GM19043 (cell line): ENCODE measurements around the gene HMSD.
"Not testable (repeated sequence)": the region's sequence is repeated elsewhere in the genome, so short reads cannot be mapped to it uniquely, and the experiment has no call there.

Experiments
- ATAC-seq: cut with Tn5 transposase; IDR thresholded peaks from one replicate; pipeline ENCODE4 v1.9.1; 2021; ENCODE audit warnings: low read depth; ENCODE audit not compliant: unreplicated experiment

The HMSD gene

GRCh38 chr18:63949068-63949737, at the start of gene HMSD:
Gene HMSD (plus strand): TSS chr18:63949301. CDS start chr18:63953456, 4,155 bp downstream.
- ATAC-seq = peak; percentile 87

DNA sequence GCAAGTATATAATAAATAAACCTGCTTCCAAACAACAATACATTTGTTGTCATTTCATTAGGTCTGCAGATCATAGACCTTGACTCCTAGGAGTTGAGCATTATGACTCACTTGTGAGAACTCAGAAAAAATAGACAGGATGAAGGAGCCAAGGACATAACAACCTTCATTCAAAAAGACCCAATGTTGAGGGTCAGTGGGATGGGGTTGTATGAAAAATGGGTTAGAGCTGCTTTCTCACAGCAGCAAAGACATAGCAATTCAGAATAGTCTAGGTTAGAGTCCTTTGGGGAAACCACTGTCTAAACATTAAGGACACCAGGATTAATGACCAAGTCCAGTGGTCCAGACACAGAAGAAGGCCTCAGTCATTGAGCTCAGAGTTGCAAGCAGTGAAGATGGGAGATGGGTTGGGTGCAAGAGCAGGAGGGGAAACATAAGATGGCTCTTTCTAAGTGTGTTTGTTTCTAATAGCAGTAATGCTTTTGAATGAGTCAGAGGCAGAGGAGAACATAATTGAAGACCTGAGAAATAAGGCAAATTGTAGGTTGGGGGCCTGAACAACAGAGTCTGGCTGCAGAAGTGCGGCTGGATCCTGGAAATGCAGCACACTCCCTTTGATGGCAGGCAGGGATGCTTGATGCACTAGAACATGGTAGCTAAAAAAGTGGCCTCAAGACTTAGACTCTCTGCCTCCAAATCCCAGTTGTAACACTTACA, 45.1 kb upstream of the HMSD start:
- no peak for ATAC-seq

DNA sequence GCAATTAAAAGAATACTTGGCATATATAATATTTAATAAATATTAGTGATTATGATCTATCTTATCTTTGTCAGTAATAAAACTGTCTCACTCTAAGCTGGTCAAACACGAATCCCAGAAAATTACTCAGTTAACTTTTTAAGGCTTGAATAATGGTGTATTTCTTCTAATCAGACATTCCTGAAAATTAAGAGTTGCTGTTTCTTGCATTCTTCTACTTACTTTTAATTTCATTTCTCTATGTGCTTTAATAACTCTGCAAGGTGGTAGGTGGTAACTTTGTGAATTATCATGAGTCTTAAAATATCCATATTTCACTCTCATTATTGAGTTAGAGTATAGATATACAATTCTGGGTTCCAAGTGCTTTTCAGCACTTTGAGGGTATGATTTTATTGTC, 44.4 kb upstream of the HMSD start:
- no peak for ATAC-seq

DNA sequence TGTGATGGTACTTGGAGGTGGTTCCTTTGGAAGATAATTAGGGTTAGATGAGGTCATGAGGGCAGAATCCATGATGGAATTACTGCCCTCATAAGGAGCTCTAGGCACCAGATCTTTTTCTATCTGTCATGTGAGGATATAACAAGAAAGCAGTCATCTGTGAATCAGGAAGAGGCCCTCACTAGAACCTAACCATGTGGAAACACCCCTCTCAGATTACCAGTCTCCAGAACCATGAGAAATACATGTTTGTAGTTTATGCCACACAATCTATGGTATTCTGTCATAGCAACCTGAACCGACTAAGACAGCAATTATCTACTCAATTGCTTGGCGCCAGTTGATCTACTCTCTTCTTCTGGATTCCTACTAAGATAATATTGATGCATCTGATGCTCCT, 43.7 kb upstream of the HMSD start:
- no peak for ATAC-seq

GRCh38 chr18:63906056-63906455, 43.0 kb upstream of the HMSD start:
- no peak for ATAC-seq

DNA sequence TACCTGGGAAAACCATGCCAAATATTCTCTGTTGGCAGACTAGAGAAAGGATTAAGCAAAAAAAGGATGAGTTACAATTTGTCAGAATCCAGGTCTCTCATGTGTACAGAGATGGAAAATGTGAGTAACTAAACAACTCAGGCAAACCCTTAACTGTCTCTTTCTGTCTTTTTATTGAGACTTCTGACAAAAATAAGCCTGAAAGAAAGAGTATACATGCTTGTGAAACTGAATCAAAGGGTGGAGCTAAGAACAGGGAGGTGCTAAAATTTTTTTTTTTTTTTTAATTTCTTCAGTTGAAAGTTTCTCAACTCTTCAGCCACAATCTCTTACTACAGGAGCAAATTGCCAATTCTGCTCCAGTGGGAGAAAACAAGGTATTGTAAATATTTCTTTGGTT, 41.4 kb upstream of the HMSD start, which contains the start of gene SERPINB10:
TSS of gene SERPINB10 (plus strand) at position 295 of the 400 bp plus-strand sequence. CDS start 7,553 bp downstream, outside the sequence.
- ATAC-seq = peak; percentile 54

DNA sequence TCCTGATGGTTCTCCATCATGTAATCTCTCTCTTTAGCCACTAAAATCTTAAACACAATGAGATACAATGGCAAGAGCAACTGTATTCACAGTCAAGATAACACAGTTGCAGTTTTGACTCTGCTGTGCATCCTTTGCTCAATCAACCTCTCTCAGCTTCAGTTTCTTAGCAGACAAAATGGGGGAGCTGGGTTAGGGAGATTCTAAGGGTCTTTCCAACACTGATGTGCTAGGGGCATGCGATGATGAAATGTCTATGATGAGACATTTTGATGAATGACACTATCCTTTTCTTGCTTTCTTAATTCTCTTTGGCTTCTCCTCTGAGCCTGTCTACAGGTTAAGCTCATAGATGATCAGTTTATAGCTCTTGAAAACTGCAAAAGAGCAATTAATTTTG, 40.2 kb upstream of the HMSD start:
- no peak for ATAC-seq

- no peak for ATAC-seq
These were observed 39.2 kb upstream of the HMSD start for GRCh38 chr18:63909870-63910269.

- no peak for ATAC-seq
These were observed 31.3 kb upstream of the HMSD start for GRCh38 chr18:63917817-63918216.

DNA sequence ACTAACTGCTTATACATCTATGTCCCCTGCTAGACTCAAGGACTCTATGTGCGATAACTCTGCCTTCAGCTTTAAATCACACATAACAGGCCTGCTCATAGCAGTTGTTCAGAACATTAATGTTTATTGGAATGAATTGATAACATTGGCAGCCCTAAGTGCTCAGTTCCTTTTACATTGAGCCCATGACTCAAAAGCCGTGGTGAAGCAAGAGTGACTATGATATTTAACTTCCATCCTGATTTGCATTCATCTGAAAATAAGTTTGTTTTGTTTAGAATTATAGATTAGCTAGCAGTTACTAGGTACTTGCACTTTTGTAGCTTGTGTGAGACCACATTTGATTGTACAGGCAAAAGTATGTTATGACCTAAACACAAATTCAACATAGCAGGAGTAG, 27.1 kb upstream of the HMSD start:
- ATAC-seq = no peak

GRCh38 chr18:63924551-63924950, 24.6 kb upstream of the HMSD start:
- ATAC-seq = no peak

GRCh38 chr18:63928331-63928730, 20.8 kb upstream of the HMSD start:
- no peak for ATAC-seq

GRCh38 chr18:63929369-63929768, 19.7 kb upstream of the HMSD start:
- ATAC-seq = not testable (repeated sequence)

DNA sequence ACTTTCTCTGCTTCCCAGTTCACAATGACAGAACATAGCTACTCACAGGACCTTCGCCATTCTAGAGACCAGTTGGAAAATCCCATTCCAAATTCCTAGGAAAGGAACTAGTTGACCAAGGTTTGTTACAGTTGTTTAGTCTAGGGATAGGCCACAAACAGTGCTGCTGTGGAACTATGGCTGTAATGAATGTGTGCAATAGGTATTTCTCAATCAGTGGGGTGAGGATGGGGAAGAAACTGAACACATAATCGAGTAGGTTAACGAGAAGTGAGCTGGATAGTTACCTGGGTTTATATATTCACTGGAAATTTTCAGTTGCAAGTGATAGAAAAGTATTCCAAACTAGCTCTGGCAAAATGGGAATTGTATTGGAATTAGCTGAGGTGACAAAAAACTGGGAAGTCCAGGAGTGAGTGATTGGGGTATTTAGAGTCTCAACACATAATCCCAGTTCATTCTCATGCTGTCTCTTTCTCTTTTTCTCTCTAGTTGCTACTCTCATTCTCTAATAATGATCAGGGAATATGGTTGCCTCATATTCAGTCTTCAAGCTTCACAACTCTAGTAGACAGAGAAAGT, 18.2 kb upstream of the HMSD start:
- ATAC-seq = no peak

GRCh38 chr18:63936156-63936931, 12.8 kb upstream of the HMSD start:
- peak; percentile 96 for ATAC-seq

DNA sequence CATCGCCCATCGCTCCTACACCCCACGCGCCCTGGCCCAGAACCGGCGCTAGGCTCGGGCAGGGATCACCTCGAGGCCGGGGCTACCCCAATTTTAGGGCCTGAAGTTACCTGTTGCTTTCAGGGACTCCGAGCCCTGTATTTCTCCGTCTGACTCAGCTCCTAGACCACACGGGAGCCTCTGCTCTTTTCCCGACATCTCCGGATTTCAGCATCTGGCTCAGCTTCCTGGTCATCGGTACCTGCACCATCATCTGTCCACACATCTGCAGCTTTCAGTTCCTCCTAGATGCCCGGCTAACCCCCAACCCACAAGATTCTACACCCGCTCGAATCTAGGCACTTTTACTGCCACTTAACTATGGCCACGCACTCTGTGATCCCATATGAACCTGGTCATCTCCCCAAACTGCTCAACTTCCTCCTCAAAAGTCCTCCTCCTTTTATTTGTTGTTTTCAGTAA, 12.1 kb upstream of the HMSD start:
- ATAC-seq = no peak

- ATAC-seq = no peak
These were observed 9.1 kb upstream of the HMSD start for GRCh38 chr18:63940008-63940407.

DNA sequence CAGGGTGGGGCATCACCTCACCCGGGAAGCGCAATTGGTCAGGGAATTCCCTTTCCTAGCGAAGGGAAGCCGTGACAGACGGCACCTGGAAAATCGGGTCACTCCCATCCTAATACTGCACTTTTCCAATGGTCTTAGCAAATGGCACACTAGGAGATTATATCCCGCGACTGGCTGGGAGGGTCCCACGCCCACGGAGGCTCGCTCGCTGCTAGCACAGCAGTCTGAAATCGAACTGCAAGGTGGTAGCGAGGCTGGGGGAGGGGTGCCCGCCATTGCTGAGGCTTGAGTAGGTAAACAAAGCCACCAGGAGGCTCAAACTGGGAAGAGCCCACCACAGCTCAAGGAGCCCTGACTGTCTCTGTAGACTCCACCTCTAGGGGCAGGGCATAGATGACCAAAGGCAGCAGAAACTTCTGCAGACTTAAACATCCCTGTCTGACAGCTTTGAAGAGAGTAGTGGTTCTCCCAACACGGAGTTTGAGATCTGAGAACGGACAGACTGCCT, 8.5 kb upstream of the HMSD start:
- ATAC-seq = not testable (repeated sequence)

DNA sequence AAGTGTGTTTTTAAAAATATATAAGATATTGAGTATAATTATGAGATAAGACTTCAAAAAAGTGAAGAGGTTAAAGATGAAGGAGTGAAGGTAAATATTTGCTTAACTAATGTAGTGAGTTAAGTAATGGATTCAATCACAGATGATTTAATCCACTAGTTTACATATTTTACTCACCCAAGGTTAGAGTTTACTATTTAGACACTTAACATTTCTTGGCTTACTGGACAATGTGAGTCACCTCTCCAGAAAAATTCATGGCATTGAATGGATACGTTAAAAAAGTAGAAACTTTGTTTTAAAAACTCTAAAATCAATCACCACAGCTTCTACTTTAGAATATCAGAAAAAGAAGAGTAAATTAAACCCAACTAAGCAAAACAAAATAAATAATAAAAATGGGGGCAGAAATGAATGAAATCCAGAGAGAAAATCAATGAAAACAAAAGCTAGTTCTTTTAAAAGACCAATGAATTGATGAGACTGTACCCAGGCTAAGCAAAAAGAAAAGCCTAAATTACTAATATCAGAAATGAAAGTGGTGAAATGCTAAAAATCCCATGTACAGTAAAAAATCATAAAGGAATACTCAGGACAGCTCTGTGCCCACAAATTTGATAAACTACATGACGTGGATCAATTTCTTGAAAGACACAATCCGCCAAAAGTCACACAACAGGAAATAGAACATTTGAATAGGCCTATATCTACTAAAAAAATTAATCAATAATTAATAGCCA, 1.9 kb upstream of the HMSD start:
- ATAC-seq = no peak

DNA sequence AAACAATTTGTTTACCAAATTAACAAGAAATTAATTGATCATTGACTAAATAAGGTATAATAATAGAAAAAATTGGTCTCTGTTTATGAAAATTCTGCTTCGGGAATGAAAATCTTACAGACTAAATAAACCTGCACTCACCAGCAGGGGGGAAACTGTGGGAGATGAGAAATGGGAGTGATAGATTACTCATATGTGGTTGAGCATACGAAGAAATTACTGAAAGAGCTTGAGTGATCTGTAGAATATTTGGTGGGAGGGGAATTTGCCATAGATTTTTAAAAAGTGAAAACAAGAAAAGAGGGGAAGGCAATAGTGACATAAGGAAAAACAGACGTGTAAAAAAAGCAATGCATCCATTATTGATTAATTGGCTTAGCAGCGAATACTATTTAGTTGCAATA, 2.2 kb downstream of the HMSD start:
- ATAC-seq = peak; percentile 37
